NCI-H748 treated with DMSO at 0.1 percent for 48 hours (cell line): ENCODE measurements around the gene MTUS2.

ENCODE experiments used
- DNase-seq: peaks from one replicate; lab custom pipeline; 2025; lab: John Stamatoyannopoulos, UW

Gene MTUS2

GRCh38 chr13:29451976-29452375 is 631.8 kb downstream of the MTUS2 start:
- no peak for DNase-seq

- DNase-seq = no peak
These were observed 632.9 kb downstream of the MTUS2 start for GRCh38 chr13:29452773-29453616.

- DNase-seq = no peak
These were observed 633.5 kb downstream of the MTUS2 start for GRCh38 chr13:29453617-29454011.

GRCh38 chr13:29454931-29455481 is 634.9 kb downstream of the MTUS2 start:
- no peak for DNase-seq

GRCh38 chr13:29456419-29456818 is 636.3 kb downstream of the MTUS2 start:
- no peak for DNase-seq

GRCh38 chr13:29457299-29457698 is 637.2 kb downstream of the MTUS2 start:
- no peak for DNase-seq

GRCh38 chr13:29458419-29458818 is 638.3 kb downstream of the MTUS2 start:
- no peak for DNase-seq

- DNase-seq = no peak
These were observed 639.7 kb downstream of the MTUS2 start for GRCh38 chr13:29459813-29460355.

- no peak for DNase-seq
These were observed 644.1 kb downstream of the MTUS2 start for GRCh38 chr13:29464105-29464679.

GRCh38 chr13:29465741-29466293 is 645.7 kb downstream of the MTUS2 start:
- DNase-seq = no peak

- no peak for DNase-seq
These were observed 651.4 kb downstream of the MTUS2 start for GRCh38 chr13:29471551-29471950.

GRCh38 chr13:29472332-29472961 is 652.3 kb downstream of the MTUS2 start:
- DNase-seq = peak; percentile 41

- DNase-seq = no peak
These were observed 653.0 kb downstream of the MTUS2 start for GRCh38 chr13:29473166-29473565.

GRCh38 chr13:29474991-29475390 is 654.9 kb downstream of the MTUS2 start:
- DNase-seq = no peak

GRCh38 chr13:29476046-29476445 is 655.9 kb downstream of the MTUS2 start:
- DNase-seq = no peak

- DNase-seq = no peak
These were observed 659.8 kb downstream of the MTUS2 start for GRCh38 chr13:29479716-29480492.

GRCh38 chr13:29480893-29481525 is 660.9 kb downstream of the MTUS2 start:
- DNase-seq = no peak

- no peak for DNase-seq
These were observed 661.5 kb downstream of the MTUS2 start for GRCh38 chr13:29481603-29482002.

- no peak for DNase-seq
These were observed 662.4 kb downstream of the MTUS2 start for GRCh38 chr13:29482504-29482903.

GRCh38 chr13:29483211-29483610 is 663.1 kb downstream of the MTUS2 start:
- no peak for DNase-seq

GRCh38 chr13:29483623-29484022 is 663.5 kb downstream of the MTUS2 start:
- no peak for DNase-seq
